ENCODE results near the gene ERG.

The ERG gene

GRCh38 chr21:38333301-38334272 is 164.7 kb downstream of the ERG start:
- no peak for DNase-seq (ENCODE audit: low read depth in 2 of 2)

DNA sequence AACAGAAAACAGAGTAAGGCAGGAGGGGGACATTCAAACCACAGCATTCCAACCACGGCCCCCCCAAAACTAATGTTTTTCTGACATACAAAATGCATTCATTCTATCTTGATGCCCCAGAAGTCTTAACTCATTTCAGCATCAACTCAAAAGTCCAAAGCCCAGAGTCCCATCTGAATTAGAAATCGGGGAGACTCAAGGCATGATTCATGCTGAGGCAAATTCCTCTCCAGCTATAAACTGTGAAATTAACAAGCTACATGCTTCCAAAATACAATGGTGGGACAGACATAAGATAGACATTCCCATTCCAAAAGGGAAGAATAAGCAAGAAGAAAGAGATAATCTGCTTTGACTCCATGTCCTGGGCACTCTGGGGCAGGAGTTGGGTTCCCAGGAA is 167.6 kb downstream of the ERG start:
- no peak for DNase-seq (ENCODE audit: low read depth in 2 of 2)
